ENCODE data around the gene HDDC3. TPM values are rescaled to one million over a fixed set of nuclear protein-coding genes. Genes with fewer than 3 reads are reported as not detected.

HDDC3 gene
- total RNA-seq, 1 experiment from 2014 or later, result 13.3 TPM

- Mint-ChIP-seq H3K27ac (peak overlapping the region in 2 of 3 experiments; percentile 55 to 68; a peak in 1 of 7 replicates), H3K4me1 (no peaks in the 10 kb centered on the region), H3K9me3 (no peaks in the 10 kb centered on the region), H3K27me3 (ENCODE audit: low read depth) (no peaks in the 10 kb centered on the region), H3K36me3 (ENCODE audit: insufficient read depth in 1 of 3, low read depth in 3 of 3) (peaks cover 33 to 83% (median 78%) of the 10 kb centered on the region in 3 experiments), H3K4me3 (no peak overlapping the region)
- DNase-seq, result no peak
- Histone ChIP-seq H4K91ac (ENCODE audit: insufficient read length, low read depth, low read length) (no peak overlapping the region), H3K23me2 (ENCODE audit: insufficient read length, low read depth, low read length, poor library complexity, severe bottlenecking) (no peaks in the 10 kb centered on the region), H3K18ac (ENCODE audit: insufficient read length, low read depth, low read length) (no peak overlapping the region), H3K4ac (ENCODE audit: low read depth, low read length) (no peak overlapping the region), H3K27ac (ENCODE audit: insufficient read length, low read depth, low read length) (no peak overlapping the region), H2BK15ac (ENCODE audit: low read depth, low read length) (no peak overlapping the region), H2BK120ac (ENCODE audit: low read depth, low read length, poor library complexity, severe bottlenecking) (no peak overlapping the region), H3K79me2 (ENCODE audit: insufficient read depth, low read length) (no peaks in the 10 kb centered on the region), H2BK12ac (ENCODE audit: insufficient read length, low read depth, low read length) (no peak overlapping the region), H3T11ph (ENCODE audit: low read length) (no peak overlapping the region), H2BK5ac (ENCODE audit: insufficient read length, low read length) (no peak overlapping the region), H3K23ac (ENCODE audit: insufficient read length, low read depth, low read length) (no peak overlapping the region), H2AFZ (ENCODE audit: low read length) (no peak overlapping the region), H4K5ac (ENCODE audit: insufficient read length, low read depth, low read length) (no peak overlapping the region), H3K9me3 (ENCODE audit: control insufficient read depth, low read depth, low read length) (no peaks in the 10 kb centered on the region), H4K20me1 (ENCODE audit: control insufficient read depth, insufficient read depth, insufficient read length) (no peaks in the 10 kb centered on the region), H3K9ac (ENCODE audit: extremely low read depth, insufficient read length, low read length) (no peak overlapping the region), H3K4me1 (ENCODE audit: insufficient read depth, low read length) (no peaks in the 10 kb centered on the region), H3K56ac (ENCODE audit: insufficient read length, low read depth, low read length) (no peak overlapping the region), H3K4me2 (ENCODE audit: insufficient read depth, insufficient read length, low read length) (no peak overlapping the region), H2AK5ac (ENCODE audit: insufficient read length, low read length) (no peak overlapping the region), H3K79me1 (ENCODE audit: insufficient read depth, low read depth, low read length, poor library complexity, severe bottlenecking) (no peaks in the 10 kb centered on the region), H3K14ac (ENCODE audit: insufficient read depth, low read length) (no peak overlapping the region), H3K27me3 (ENCODE audit: insufficient read depth, low read length) (no peaks in the 10 kb centered on the region), H4K8ac (replicated peaks; ENCODE audit: insufficient read length, low read depth, low read length) (no peak overlapping the region), H2BK20ac (ENCODE audit: low read depth, low read length, poor library complexity, severe bottlenecking) (no peak overlapping the region)
- no CpG with 5 or more reads among the region's 5 CpGs for WGBS (ENCODE audit: extremely low coverage, insufficient read length, low lambda C conversion rate)
- TF ChIP-seq CTCF (conservative IDR thresholded peaks at IDR 0.05), result no peak
These were observed 34.9 kb upstream of the HDDC3 start for GRCh38 chr15:90967206-90967605.
